ENCODE data around the gene MSMP.

Gene MSMP

GRCh38 chr9:35789541-35789940, 35.5 kb upstream of the MSMP start:
- TF ChIP-seq CTCF (IDR thresholded peaks at IDR 0.05; ENCODE audit: insufficient read depth, low read depth, low read length, missing control alignments) = no peak
- no peak for DNase-seq (ENCODE audit: low read depth)

GRCh38 chr9:35783418-35783817, 29.3 kb upstream of the MSMP start:
- no peak for DNase-seq (ENCODE audit: low read depth)
- no peak for TF ChIP-seq CTCF (IDR thresholded peaks at IDR 0.05; ENCODE audit: insufficient read depth, low read depth, low read length, missing control alignments)
- no peak overlapping the region for H3K4me3 ChIP-seq (ENCODE audit: low read length)

More at GRCh38 chr9:35789541-35789940, 35.5 kb upstream of the MSMP start:
- no peak overlapping the region for H3K4me3 ChIP-seq (ENCODE audit: low read length)

GRCh38 chr9:35781066-35781465, 27.0 kb upstream of the MSMP start:
- TF ChIP-seq CTCF (IDR thresholded peaks at IDR 0.05; ENCODE audit: insufficient read depth, low read depth, low read length, missing control alignments) = no peak
- H3K4me3 ChIP-seq (ENCODE audit: low read length) = no peak overlapping the region
- no peak for DNase-seq (ENCODE audit: low read depth)

GRCh38 chr9:35778496-35778895, 24.4 kb upstream of the MSMP start:
- H3K4me3 ChIP-seq (ENCODE audit: low read length) = no peak overlapping the region
- no peak for TF ChIP-seq CTCF (IDR thresholded peaks at IDR 0.05; ENCODE audit: insufficient read depth, low read depth, low read length, missing control alignments)
- DNase-seq (ENCODE audit: low read depth) = no peak

GRCh38 chr9:35776018-35776417, 21.9 kb upstream of the MSMP start:
- DNase-seq (ENCODE audit: low read depth) = no peak
- no peak overlapping the region for H3K4me3 ChIP-seq (ENCODE audit: low read length)
- no peak for TF ChIP-seq CTCF (IDR thresholded peaks at IDR 0.05; ENCODE audit: insufficient read depth, low read depth, low read length, missing control alignments)

- no peak for DNase-seq (ENCODE audit: low read depth)
- H3K4me3 ChIP-seq (ENCODE audit: low read length) = no peak overlapping the region
- no peak for TF ChIP-seq CTCF (IDR thresholded peaks at IDR 0.05; ENCODE audit: insufficient read depth, low read depth, low read length, missing control alignments)
Observed at GRCh38 chr9:35774907-35775635, 21.0 kb upstream of the MSMP start.

- TF ChIP-seq CTCF (IDR thresholded peaks at IDR 0.05; ENCODE audit: insufficient read depth, low read depth, low read length, missing control alignments) = no peak
- DNase-seq (ENCODE audit: low read depth) = peak; percentile 94
- no peak overlapping the region for H3K4me3 ChIP-seq (ENCODE audit: low read length)
Observed at GRCh38 chr9:35771943-35772342, 17.9 kb upstream of the MSMP start.
